K562 (cell line): ENCODE results near the gene MYL5. TPM values are rescaled to one million over a fixed set of nuclear protein-coding genes. Genes with fewer than 3 reads are reported as not detected.

ENCODE experiments used
- ATAC-seq: fragments of 200-7000 bp; cut with Tn5 transposase; 3 replicates; pipeline ENCODE4 v1.9.1; 2020; ENCODE audit warnings: moderate library complexity
- BruUV-seq: library from RNA; stranded (reverse); fragments of 400-500 nt; replicated peaks from 2 replicates; lab custom pipeline; 2021; lab: Mats Ljungman, UMichigan
- CTCF ChIA-PET: fragments of 300-600 bp; formaldehyde crosslinking; extraction: SDS; loops from one replicate; lab custom pipeline; 2021; ENCODE audit warnings: low intra/inter-chr PET ratio; lab: Yijun Ruan, JAX
- POLR2A ChIA-PET: fragments of 300-600, 350-650 bp; sonication (Branson Sonifier 250); formaldehyde crosslinking; extraction: SDS; loops from one replicate; lab custom pipeline; 2021; ENCODE audit warnings: antibody characterized with exemption, inconsistent platforms; lab: Yijun Ruan, JAX
- DNase-seq, 4 experiments: peaks; one replicate each; pipeline versions ENCODE4 v3.0.0 to v3.0.0-alpha.2; 2011 to 2018; ENCODE audit warnings: low spot score in 3 of 4, mixed read lengths in 3 of 4; ENCODE audit errors: extremely low read depth in 1 of 4
- FAIRE-seq: peaks from 2 replicates; lab custom pipeline; 2011; peaks lifted over from hg19 to GRCh38; lab: Jason Lieb, UNC
- H2AFZ ChIP-seq: 2 replicates; pipeline ENCODE4 v1.6.0; 2011; ENCODE audit warnings: low read depth, low read length, control low read depth, inconsistent platforms
- H3K27ac ChIP-seq: fragments of 200-600 bp; 3 replicates; pipeline ENCODE4 v1.8.0; 2011; ENCODE audit warnings: low read depth, mild to moderate bottlenecking, control low read depth, inconsistent platforms, low read length, moderate library complexity, mixed read lengths; ENCODE audit errors: extremely low read depth
- H3K27me3 ChIP-seq, 2 experiments: fragments of 300-600 bp in 1 of 2; 2 replicates in 1 of 2; 3 replicates in 1 of 2; pipeline versions ENCODE4 v1.6.0 to v1.8.0; 2011; ENCODE audit warnings: inconsistent platforms in 2 of 2, low read length in 2 of 2, mild to moderate bottlenecking in 1 of 2, mixed read lengths in 1 of 2, moderate library complexity in 1 of 2; ENCODE audit not compliant: control insufficient read depth in 2 of 2, insufficient read depth in 2 of 2
- H3K36me3 ChIP-seq: fragments of 300-600 bp; 3 replicates; pipeline ENCODE4 v1.8.0; 2011; ENCODE audit warnings: mild to moderate bottlenecking, low read length, inconsistent platforms; ENCODE audit not compliant: control insufficient read depth, insufficient read depth
- H3K4me1 ChIP-seq, 2 experiments: fragments of 200-600 bp in 1 of 2; replicated peaks in 1 of 2; 2 replicates in 1 of 2; 3 replicates in 1 of 2; pipeline versions ENCODE4 v1.5.1 to v1.8.0; 2011; ENCODE audit warnings: inconsistent platforms in 2 of 2, low read length in 2 of 2, mild to moderate bottlenecking in 1 of 2, mixed read lengths in 1 of 2, moderate library complexity in 1 of 2; ENCODE audit not compliant: control insufficient read depth in 2 of 2, insufficient read depth in 2 of 2
- H3K4me2 ChIP-seq: 2 replicates; pipeline ENCODE4 v1.6.1; 2011; ENCODE audit warnings: low read length, control low read depth, inconsistent platforms, mixed read lengths; ENCODE audit not compliant: insufficient read depth
- H3K4me3 ChIP-seq: fragments of 200-600 bp; sonication (generic), shearing (Covaris generic); 2 replicates; pipeline ENCODE4 v1.5.1; 2016; ENCODE audit warnings: control low read depth, inconsistent platforms
- H3K79me2 ChIP-seq: fragments of 200-600 bp; 3 replicates; pipeline ENCODE4 v1.8.0; 2011; ENCODE audit warnings: low read length, inconsistent platforms; ENCODE audit not compliant: control insufficient read depth, insufficient read depth
- H3K9ac ChIP-seq, 2 experiments: 2 replicates each; pipeline versions ENCODE4 v1.6.0 to v1.6.1; 2011; ENCODE audit warnings: low read depth in 2 of 2, low read length in 2 of 2, control low read depth in 1 of 2, inconsistent platforms in 1 of 2, mild to moderate bottlenecking in 1 of 2, mixed read lengths in 1 of 2; ENCODE audit not compliant: insufficient read depth in 1 of 2
- H3K9me1 ChIP-seq: one replicate; pipeline ENCODE4 v1.6.0; 2011; ENCODE audit warnings: inconsistent platforms, mild to moderate bottlenecking, low read length, moderate library complexity; ENCODE audit not compliant: control insufficient read depth, insufficient read depth
- H3K9me3 ChIP-seq: replicated peaks from 2 replicates; pipeline ENCODE4 v1.5.1; 2011; ENCODE audit warnings: low read depth, low read length, inconsistent platforms; ENCODE audit not compliant: control insufficient read depth, insufficient read depth
- H4K20me1 ChIP-seq: replicated peaks from 2 replicates; pipeline ENCODE4 v1.6.1; 2011; ENCODE audit warnings: low read length, inconsistent platforms, mixed read lengths; ENCODE audit not compliant: control insufficient read depth, insufficient read depth
- CBFA2T3 ChIP-seq: fragments of 450-650 bp; IDR thresholded peaks from 2 replicates; pipeline ENCODE4 v1.6.1; 2017
- CHD2 ChIP-seq: IDR thresholded peaks from 2 replicates; pipeline ENCODE4 v1.6.1; 2011; ENCODE audit warnings: low read depth, low read length
- E2F5 ChIP-seq: sonication (generic); formaldehyde crosslinking; IDR thresholded peaks from 2 replicates; pipeline ENCODE4 v1.8.0; 2022; ENCODE audit warnings: mild to moderate bottlenecking, missing genetic modification reagents
- MBD2 ChIP-seq: sonication (generic); IDR thresholded peaks from 2 replicates; pipeline ENCODE4 v1.6.1; 2016; ENCODE audit warnings: low read depth, borderline replicate concordance
- NRF1 ChIP-seq, 2 experiments: fragments of 450-650 bp; IDR thresholded peaks in 1 of 2; conservative IDR thresholded peaks in 1 of 2; 2 replicates each; pipeline ENCODE4 v1.6.1; 2014; ENCODE audit warnings: mild to moderate bottlenecking in 2 of 2
- PYGO2 ChIP-seq: fragments of 450-650 bp; IDR thresholded peaks from 2 replicates; pipeline ENCODE4 v1.6.1; 2016; ENCODE audit warnings: mild to moderate bottlenecking, missing genetic modification characterization, moderate library complexity, missing compliant biosample characterization
- TRIM25 ChIP-seq: fragments of 450-650 bp; IDR thresholded peaks from 2 replicates; pipeline ENCODE4 v1.7.0; 2016; ENCODE audit warnings: borderline replicate concordance
- ZFPM2 ChIP-seq: fragments of 250-450 bp; sonication (Bioruptor Pico); IDR thresholded peaks from 2 replicates; pipeline ENCODE4 v1.5.1; 2022; ENCODE audit warnings: mild to moderate bottlenecking
- ZNF174 ChIP-seq: fragments of 250-450 bp; sonication (Bioruptor Pico); IDR thresholded peaks from 2 replicates; pipeline ENCODE4 v1.4.0; 2020; ENCODE audit warnings: mild to moderate bottlenecking
- WGBS: fragments of 100-300 bp; shearing (Covaris generic); methylation state at CpG from one replicate; pipeline ENCODE4 v1.1.6; 2016; ENCODE audit warnings: low coverage, mixed read lengths; ENCODE audit not compliant: insufficient coverage; ENCODE audit errors: missing lambda C conversion rate; 5-methylcytosine and 5-hydroxymethylcytosine counted together
- in situ Hi-C: fragments of 300-500 bp; cut with MboI; formaldehyde crosslinking; loops from 4 replicates; pipeline ENCODE4 v1.15.0; 2018; ENCODE audit warnings: inconsistent platforms, mixed read lengths
- intact Hi-C: fragments of 100-400 bp; cut with micrococcal nuclease; formaldehyde crosslinking; loops from 2 replicates; pipeline ENCODE4 v1.14.2; 2022
- polyA plus RNA-seq, 8 experiments: library from polyadenylated mRNA; depleted of rRNA in 4 of 8; stranded (reverse) in 5 of 8; unstranded in 3 of 8; fragments of >200 nt; fragmentation: Nextera tagmentation in 2 of 8; fragmentation: Illumina TruSeq in 1 of 8; extraction: Ambion mirVana in 2 of 8; extraction: Trizol in 1 of 8; gene quantifications; 2 replicates each; pipeline versions ENCODE4 v1.2.1 to v1.2.3, GENCODE V29; 2011 to 2014; ENCODE audit warnings: inconsistent platforms in 1 of 8, missing spikeins in 1 of 8
- total RNA-seq, 7 experiments: library from RNA; depleted of rRNA in 6 of 7; stranded (reverse); fragments of >200 nt in 6 of 7; fragmentation: Illumina TruSeq in 2 of 7; extraction: Trizol in 2 of 7; gene quantifications; 2 replicates each; pipeline versions ENCODE4 v1.2.1 to v1.2.3, GENCODE V29; 2011 to 2021; ENCODE audit warnings: low replicate concordance in 1 of 7
- TF ChIP-seq, protein P1 (sequence below): fragments of 250-450 bp; sonication (Bioruptor Pico); IDR thresholded peaks from 2 replicates; pipeline ENCODE4 v1.5.0; 2020; ENCODE audit warnings: mild to moderate bottlenecking, borderline replicate concordance

MYL5 gene
- total and polyA plus RNA-seq, 9 of the 15 experiments (the other 6 are each of a cell fraction or from before 2014, with no cell fraction given): 1.4 to 10.0 (median 4.1) TPM

DNA sequence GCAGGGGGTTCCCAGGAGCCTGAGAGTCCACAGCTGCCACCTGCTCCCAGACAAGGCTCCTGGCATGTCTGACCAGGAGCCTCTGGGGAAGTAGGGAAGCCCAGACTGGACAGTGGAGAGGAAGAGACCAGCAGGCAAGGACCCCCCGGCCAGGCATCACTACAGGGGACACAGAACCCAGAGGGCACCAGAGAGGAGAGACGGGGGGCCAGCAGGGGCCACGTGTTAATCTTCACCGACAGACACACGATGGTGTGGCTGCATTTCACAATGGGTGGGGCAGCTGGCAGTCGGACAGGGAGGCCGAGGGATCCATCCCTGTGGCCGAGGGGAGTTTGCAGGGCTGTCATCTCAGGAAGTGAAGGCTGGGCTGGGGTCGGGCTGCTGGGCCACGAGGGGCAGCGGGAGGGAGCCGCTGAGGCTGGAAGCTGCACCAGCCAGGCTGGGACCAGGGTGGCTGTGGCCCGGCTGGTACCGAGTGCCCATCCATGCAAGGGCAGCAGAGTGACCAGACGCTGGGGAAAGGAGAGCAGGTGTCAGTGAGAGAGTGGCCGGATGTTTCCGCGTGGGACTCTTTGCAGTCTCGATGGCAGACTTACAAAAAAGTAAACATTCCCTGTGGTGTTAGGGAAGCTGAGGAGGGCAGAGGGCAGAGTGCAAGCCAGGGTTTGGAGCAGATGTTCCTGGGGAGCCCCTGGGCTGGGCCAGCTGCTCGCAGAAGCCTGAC, 44.3 kb upstream of the MYL5 start:
- no peak for TF ChIP-seq CHD2
- TF ChIP-seq CBFA2T3: no peak
- no peak for TF ChIP-seq NRF1 (conservative IDR thresholded peaks at IDR 0.05 in 1 of 2, IDR thresholded peaks at IDR 0.05 in 1 of 2)
- TF ChIP-seq, all 486 proteins: peak for 0
- FAIRE-seq: no peak
- no TSS peak for BruUV-seq
- Histone ChIP-seq H3K9me1 (no peaks in the 10 kb centered on the region), H3K9ac (peak overlapping the region in 1 of 2 experiments; percentile 17; a peak in 1 of 4 replicates), H3K4me1 (peaks cover 0 to 34% of the 10 kb centered on the region in 2 experiments; a peak in 2 of 5 replicates), H2AFZ (no peak overlapping the region), H4K20me1 (no peaks in the 10 kb centered on the region), H3K4me2 (no peak overlapping the region), H3K27ac (no peak overlapping the region), H3K9me3 (no peaks in the 10 kb centered on the region; the same call in 1 of the 2 replicates), H3K27me3 (peaks cover 24 to 68% of the 10 kb centered on the region in 2 experiments; a peak in 4 of 5 replicates), H3K36me3 (no peaks in the 10 kb centered on the region), H3K79me2 (no peaks in the 10 kb centered on the region), H3K4me3 (no peak overlapping the region)
- intact Hi-C loops (no loop called here), in situ Hi-C loops (no loop called here)
- CTCF ChIA-PET: no interaction called here
- WGBS: under 1% methylated on average over 16 of the region's 20 CpGs
- DNase-seq: no peak
- ATAC-seq: no peak
- POLR2A ChIA-PET: interaction anchor here (1.0 kb wide), 1 partner anchor 15 kb away, joined by 3 read pairs; no protein-coding TSS in a partner anchor

- H2AFZ ChIP-seq: no peak overlapping the region
- no peak overlapping the region for H3K4me2 ChIP-seq
- no peaks in the 10 kb centered on the region for H3K79me2 ChIP-seq
- H3K9me3 ChIP-seq: no peaks in the 10 kb centered on the region; the same call in 1 of the 2 replicates
- WGBS: 3% methylated on average over 9 of the region's 9 CpGs
- H3K36me3 ChIP-seq: no peaks in the 10 kb centered on the region
- DNase-seq: no peak
- H3K27ac ChIP-seq: no peak overlapping the region
- FAIRE-seq: no peak
- H4K20me1 ChIP-seq: no peaks in the 10 kb centered on the region
- BruUV-seq: no TSS peak
- H3K9me1 ChIP-seq: no peaks in the 10 kb centered on the region
- ChIA-PET CTCF (no interaction called here), POLR2A (interaction anchor here (0.6 to 1.0 kb wide), 2 partner anchors 16 to 178 kb away, joined by 3 read pairs; no protein-coding TSS in a partner anchor)
- H3K27me3 ChIP-seq: peaks cover 24 to 68% of the 10 kb centered on the region in 2 experiments; a peak in 4 of 5 replicates
- peaks cover 0 to 30% of the 10 kb centered on the region in 2 experiments; a peak in 2 of 5 replicates for H3K4me1 ChIP-seq
- H3K4me3 ChIP-seq: no peak overlapping the region
- H3K9ac ChIP-seq: no peak overlapping the region
- in situ Hi-C loops: no loop called here
- no peak for ATAC-seq
- intact Hi-C loops: no loop called here
- TF ChIP-seq ZNF174 (CRISPR knock-in tag): no peak
- TF ChIP-seq ZFPM2: no peak
- TF ChIP-seq, protein P1, sequence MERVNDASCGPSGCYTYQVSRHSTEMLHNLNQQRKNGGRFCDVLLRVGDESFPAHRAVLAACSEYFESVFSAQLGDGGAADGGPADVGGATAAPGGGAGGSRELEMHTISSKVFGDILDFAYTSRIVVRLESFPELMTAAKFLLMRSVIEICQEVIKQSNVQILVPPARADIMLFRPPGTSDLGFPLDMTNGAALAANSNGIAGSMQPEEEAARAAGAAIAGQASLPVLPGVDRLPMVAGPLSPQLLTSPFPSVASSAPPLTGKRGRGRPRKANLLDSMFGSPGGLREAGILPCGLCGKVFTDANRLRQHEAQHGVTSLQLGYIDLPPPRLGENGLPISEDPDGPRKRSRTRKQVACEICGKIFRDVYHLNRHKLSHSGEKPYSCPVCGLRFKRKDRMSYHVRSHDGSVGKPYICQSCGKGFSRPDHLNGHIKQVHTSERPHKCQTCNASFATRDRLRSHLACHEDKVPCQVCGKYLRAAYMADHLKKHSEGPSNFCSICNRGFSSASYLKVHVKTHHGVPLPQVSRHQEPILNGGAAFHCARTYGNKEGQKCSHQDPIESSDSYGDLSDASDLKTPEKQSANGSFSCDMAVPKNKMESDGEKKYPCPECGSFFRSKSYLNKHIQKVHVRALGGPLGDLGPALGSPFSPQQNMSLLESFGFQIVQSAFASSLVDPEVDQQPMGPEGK: no peak
- TF ChIP-seq MBD2: no peak
- no peak for TF ChIP-seq E2F5 (CRISPR knock-in tag)
- no peak for TF ChIP-seq TRIM25
- TF ChIP-seq PYGO2 (tag): no peak
Observed at GRCh38 chr4:630656-631055, 43.7 kb upstream of the MYL5 start.
